Esophagus muscularis mucosa (tissue), 4 donors: ENCODE data around the gene STAU1.

Experiments used
- EP300 ChIP-seq: sonication (generic); formaldehyde crosslinking; IDR thresholded peaks from one replicate; pipeline ENCODE4 v1.6.1; 2017; ENCODE audit warnings: antibody characterized with exemption
- POLR2A ChIP-seq: fragments of 450-650 bp; IDR thresholded peaks from one replicate; pipeline ENCODE4 v1.6.1; 2017; ENCODE audit warnings: antibody characterized with exemption, moderate library complexity, mild to moderate bottlenecking, low read depth
- POLR2AphosphoS5 ChIP-seq, 2 donors: sonication (generic); formaldehyde crosslinking; IDR thresholded peaks; one replicate each; pipeline ENCODE4 v1.6.1; 2017; ENCODE audit warnings: antibody characterized with exemption in 2 of 2
- TF ChIP-seq, protein P1 (sequence below), 3 experiments: fragments of 200-600 bp in 2 of 3; fragments of 450-650 bp in 1 of 3; sonication (generic) in 2 of 3; IDR thresholded peaks; one replicate each; pipeline ENCODE4 v1.5.1; 2017 to 2019; ENCODE audit warnings: antibody characterized with exemption in 3 of 3, mild to moderate bottlenecking in 2 of 3, moderate library complexity in 1 of 3

DNA sequence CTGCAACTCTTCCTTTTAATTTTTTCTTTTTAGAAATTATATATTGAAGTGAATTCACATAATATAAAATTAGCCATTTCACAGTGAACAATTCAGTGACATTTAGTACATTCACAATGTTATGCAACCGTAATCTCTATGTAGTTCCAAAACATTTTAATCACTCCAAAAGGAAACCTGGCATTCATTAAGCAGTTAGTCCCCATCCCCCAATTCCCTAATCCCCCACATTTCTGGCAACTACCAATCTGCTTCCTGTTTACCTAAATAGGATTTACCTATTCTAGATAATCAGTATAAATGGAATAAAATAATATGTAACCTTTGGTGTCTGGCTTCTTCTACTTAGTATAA, 22.6 kb upstream of the STAU1 start:
- TF ChIP-seq, protein P1, sequence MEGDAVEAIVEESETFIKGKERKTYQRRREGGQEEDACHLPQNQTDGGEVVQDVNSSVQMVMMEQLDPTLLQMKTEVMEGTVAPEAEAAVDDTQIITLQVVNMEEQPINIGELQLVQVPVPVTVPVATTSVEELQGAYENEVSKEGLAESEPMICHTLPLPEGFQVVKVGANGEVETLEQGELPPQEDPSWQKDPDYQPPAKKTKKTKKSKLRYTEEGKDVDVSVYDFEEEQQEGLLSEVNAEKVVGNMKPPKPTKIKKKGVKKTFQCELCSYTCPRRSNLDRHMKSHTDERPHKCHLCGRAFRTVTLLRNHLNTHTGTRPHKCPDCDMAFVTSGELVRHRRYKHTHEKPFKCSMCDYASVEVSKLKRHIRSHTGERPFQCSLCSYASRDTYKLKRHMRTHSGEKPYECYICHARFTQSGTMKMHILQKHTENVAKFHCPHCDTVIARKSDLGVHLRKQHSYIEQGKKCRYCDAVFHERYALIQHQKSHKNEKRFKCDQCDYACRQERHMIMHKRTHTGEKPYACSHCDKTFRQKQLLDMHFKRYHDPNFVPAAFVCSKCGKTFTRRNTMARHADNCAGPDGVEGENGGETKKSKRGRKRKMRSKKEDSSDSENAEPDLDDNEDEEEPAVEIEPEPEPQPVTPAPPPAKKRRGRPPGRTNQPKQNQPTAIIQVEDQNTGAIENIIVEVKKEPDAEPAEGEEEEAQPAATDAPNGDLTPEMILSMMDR (IDR thresholded peaks at IDR 0.05): no peak
- TF ChIP-seq POLR2A (no peak), POLR2AphosphoS5 (IDR thresholded peaks at IDR 0.05) (no peak), EP300 (no peak)
